ENCODE measurements around the gene CEACAM7.
"Not testable (repeated sequence)": the region's sequence is repeated elsewhere in the genome, so short reads cannot be mapped to it uniquely, and the experiment has no call there.

Gene CEACAM7

DNA sequence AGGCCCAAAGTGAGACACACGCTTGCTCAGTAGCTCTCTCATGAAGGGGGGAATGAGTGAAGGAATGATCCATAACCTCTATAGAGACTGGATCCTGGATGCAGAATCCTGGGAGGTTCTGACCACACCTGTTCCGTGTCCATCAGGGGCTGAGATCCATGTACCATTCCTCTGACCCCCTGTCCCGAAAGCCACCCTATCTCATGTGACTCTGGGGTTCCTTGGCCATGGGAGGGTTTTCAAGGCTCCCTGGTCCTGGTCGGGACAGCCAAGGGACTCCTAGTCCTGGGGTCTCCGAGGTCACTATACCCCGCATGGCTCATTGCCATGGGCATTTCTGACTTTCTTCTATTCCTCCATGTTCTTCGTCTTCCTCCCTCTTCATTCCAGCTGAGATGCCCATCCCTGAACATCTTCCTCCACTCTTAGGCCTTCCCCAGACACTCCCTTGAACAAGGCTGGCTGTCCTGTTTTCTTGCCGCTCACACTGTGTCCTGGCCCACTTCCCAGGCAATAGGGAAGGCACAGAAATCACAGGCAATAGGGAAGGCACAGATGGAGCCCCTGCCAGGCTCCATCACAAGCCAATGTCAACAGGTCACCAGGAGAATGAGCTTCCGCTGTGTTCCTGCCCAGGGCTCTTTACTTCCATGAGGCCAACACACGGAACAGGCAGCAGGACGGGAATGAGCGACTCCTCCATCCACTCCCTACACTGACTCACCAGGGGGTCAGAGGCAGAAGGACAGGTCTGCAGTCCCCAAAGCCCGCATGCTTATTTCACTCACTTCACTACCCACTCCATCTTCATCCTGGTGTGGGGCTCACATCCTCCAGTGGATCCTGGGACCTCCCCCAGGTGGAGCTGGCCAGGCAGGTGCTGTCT lies 23.5 kb upstream of the CEACAM7 start:
- H2AFZ ChIP-seq (ENCODE audit: low read depth, low read length, severe bottlenecking), result no peak overlapping the region
- H3K9me3 ChIP-seq (ENCODE audit: insufficient read depth, low read length), result no peaks in the 10 kb centered on the region
- no peak overlapping the region for H3K4me3 ChIP-seq (ENCODE audit: insufficient read depth, low read length, poor library complexity, severe bottlenecking)
- H3K9ac ChIP-seq (ENCODE audit: low read length), result no peak overlapping the region
- H3K36me3 ChIP-seq (ENCODE audit: low read length), result no peaks in the 10 kb centered on the region
- no peak overlapping the region for H3K27ac ChIP-seq (ENCODE audit: low read depth, low read length)
- no peaks in the 10 kb centered on the region for H3K27me3 ChIP-seq (ENCODE audit: low read length)
- no peak overlapping the region for H3K4me2 ChIP-seq (ENCODE audit: low read depth, low read length, poor library complexity, severe bottlenecking)
- TF ChIP-seq, protein P1, sequence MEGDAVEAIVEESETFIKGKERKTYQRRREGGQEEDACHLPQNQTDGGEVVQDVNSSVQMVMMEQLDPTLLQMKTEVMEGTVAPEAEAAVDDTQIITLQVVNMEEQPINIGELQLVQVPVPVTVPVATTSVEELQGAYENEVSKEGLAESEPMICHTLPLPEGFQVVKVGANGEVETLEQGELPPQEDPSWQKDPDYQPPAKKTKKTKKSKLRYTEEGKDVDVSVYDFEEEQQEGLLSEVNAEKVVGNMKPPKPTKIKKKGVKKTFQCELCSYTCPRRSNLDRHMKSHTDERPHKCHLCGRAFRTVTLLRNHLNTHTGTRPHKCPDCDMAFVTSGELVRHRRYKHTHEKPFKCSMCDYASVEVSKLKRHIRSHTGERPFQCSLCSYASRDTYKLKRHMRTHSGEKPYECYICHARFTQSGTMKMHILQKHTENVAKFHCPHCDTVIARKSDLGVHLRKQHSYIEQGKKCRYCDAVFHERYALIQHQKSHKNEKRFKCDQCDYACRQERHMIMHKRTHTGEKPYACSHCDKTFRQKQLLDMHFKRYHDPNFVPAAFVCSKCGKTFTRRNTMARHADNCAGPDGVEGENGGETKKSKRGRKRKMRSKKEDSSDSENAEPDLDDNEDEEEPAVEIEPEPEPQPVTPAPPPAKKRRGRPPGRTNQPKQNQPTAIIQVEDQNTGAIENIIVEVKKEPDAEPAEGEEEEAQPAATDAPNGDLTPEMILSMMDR (IDR thresholded peaks at IDR 0.05; ENCODE audit: insufficient read depth, low read length, poor library complexity, severe bottlenecking), result no peak
- no peak for TF ChIP-seq EZH2phosphoT487 (conservative IDR thresholded peaks at IDR 0.05; ENCODE audit: low read length)
- no peaks in the 10 kb centered on the region for H3K79me2 ChIP-seq (ENCODE audit: insufficient read depth, low read length)
- H3K9me2 ChIP-seq (replicated peaks; ENCODE audit: insufficient read depth, low read length), result no peaks in the 10 kb centered on the region
- H3F3A ChIP-seq (ENCODE audit: insufficient read depth), result no peaks in the 10 kb centered on the region
- no peaks in the 10 kb centered on the region for H4K20me1 ChIP-seq (ENCODE audit: low read depth, low read length)

- Histone ChIP-seq H3K79me2 (ENCODE audit: insufficient read depth, low read length) (no peaks in the 10 kb centered on the region), H3K9me2 (replicated peaks; ENCODE audit: insufficient read depth, low read length) (no peaks in the 10 kb centered on the region), H3K4me2 (ENCODE audit: low read depth, low read length, poor library complexity, severe bottlenecking) (no peak overlapping the region), H3K9me3 (ENCODE audit: insufficient read depth, low read length) (no peaks in the 10 kb centered on the region), H4K20me1 (ENCODE audit: low read depth, low read length) (no peaks in the 10 kb centered on the region), H3F3A (ENCODE audit: insufficient read depth) (no peaks in the 10 kb centered on the region), H3K9ac (ENCODE audit: low read length) (no peak overlapping the region), H3K36me3 (ENCODE audit: low read length) (no peaks in the 10 kb centered on the region), H3K27me3 (ENCODE audit: low read length) (no peaks in the 10 kb centered on the region), H2AFZ (ENCODE audit: low read depth, low read length, severe bottlenecking) (no peak overlapping the region), H3K4me3 (ENCODE audit: insufficient read depth, low read length, poor library complexity, severe bottlenecking) (no peak overlapping the region), H3K27ac (ENCODE audit: low read depth, low read length) (no peak overlapping the region)
- TF ChIP-seq EZH2phosphoT487 (conservative IDR thresholded peaks at IDR 0.05; ENCODE audit: low read length), result no peak
- TF ChIP-seq, protein P1 (IDR thresholded peaks at IDR 0.05; ENCODE audit: insufficient read depth, low read length, poor library complexity, severe bottlenecking), result no peak
Observed at GRCh38 chr19:41709951-41710645, 22.0 kb upstream of the CEACAM7 start.

- H3K36me3 ChIP-seq (ENCODE audit: low read length); H4K20me1 ChIP-seq (ENCODE audit: low read depth, low read length); H3K4me3 ChIP-seq (ENCODE audit: insufficient read depth, low read length, poor library complexity, severe bottlenecking); H2AFZ ChIP-seq (ENCODE audit: low read depth, low read length, severe bottlenecking); H3K27ac ChIP-seq (ENCODE audit: low read depth, low read length); H3K9me2 ChIP-seq (replicated peaks; ENCODE audit: insufficient read depth, low read length); H3K4me2 ChIP-seq (ENCODE audit: low read depth, low read length, poor library complexity, severe bottlenecking); H3K9me3 ChIP-seq (ENCODE audit: insufficient read depth, low read length); H3F3A ChIP-seq (ENCODE audit: insufficient read depth); H3K9ac ChIP-seq (ENCODE audit: low read length); H3K79me2 ChIP-seq (ENCODE audit: insufficient read depth, low read length); H3K27me3 ChIP-seq (ENCODE audit: low read length): not testable (repeated sequence)
Observed at GRCh38 chr19:41709516-41709915, 21.4 kb upstream of the CEACAM7 start.

DNA sequence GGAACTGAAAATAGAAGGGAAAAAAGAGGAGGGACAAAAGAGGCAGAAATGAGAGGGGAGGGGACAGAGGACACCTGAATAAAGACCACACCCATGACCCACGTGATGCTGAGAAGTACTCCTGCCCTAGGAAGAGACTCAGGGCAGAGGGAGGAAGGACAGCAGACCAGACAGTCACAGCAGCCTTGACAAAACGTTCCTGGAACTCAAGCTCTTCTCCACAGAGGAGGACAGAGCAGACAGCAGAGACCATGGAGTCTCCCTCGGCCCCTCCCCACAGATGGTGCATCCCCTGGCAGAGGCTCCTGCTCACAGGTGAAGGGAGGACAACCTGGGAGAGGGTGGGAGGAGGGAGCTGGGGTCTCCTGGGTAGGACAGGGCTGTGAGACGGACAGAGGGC lies 20.4 kb upstream of the CEACAM7 start, which contains the start of gene CEACAM5:
Gene CEACAM5, plus strand, starts transcription at position 146 of the 400 bp plus-strand sequence. Its CDS starts 106 bp downstream, at position 252.
- H2AFZ ChIP-seq (ENCODE audit: low read depth, low read length, severe bottlenecking), result no peak within 1 kb of the TSS
- H3K79me2 ChIP-seq (ENCODE audit: insufficient read depth, low read length), result no peaks in the 10 kb centered on the region
- H3K27me3 ChIP-seq (ENCODE audit: low read length), result no peaks in the 10 kb centered on the region
- TF ChIP-seq, protein P1 (IDR thresholded peaks at IDR 0.05; ENCODE audit: insufficient read depth, low read length, poor library complexity, severe bottlenecking), result no peak
- no peak for TF ChIP-seq EZH2phosphoT487 (conservative IDR thresholded peaks at IDR 0.05; ENCODE audit: low read length)
- no peak within 1 kb of the TSS for H3K9ac ChIP-seq (ENCODE audit: low read length)
- H3K4me2 ChIP-seq (ENCODE audit: low read depth, low read length, poor library complexity, severe bottlenecking), result no peak within 1 kb of the TSS
- H3K4me3 ChIP-seq (ENCODE audit: insufficient read depth, low read length, poor library complexity, severe bottlenecking), result no peak within 1 kb of the TSS
- H3F3A ChIP-seq (ENCODE audit: insufficient read depth), result no peaks in the 10 kb centered on the region
- no peaks in the 10 kb centered on the region for H4K20me1 ChIP-seq (ENCODE audit: low read depth, low read length)
- H3K9me3 ChIP-seq (ENCODE audit: insufficient read depth, low read length), result no peaks in the 10 kb centered on the region
- no peaks in the 10 kb centered on the region for H3K36me3 ChIP-seq (ENCODE audit: low read length)
- no peaks in the 10 kb centered on the region for H3K9me2 ChIP-seq (replicated peaks; ENCODE audit: insufficient read depth, low read length)
- H3K27ac ChIP-seq (ENCODE audit: low read depth, low read length), result no peak within 1 kb of the TSS

Data from SU-DHL-6 (cell line).